HCT116 (cell line): ENCODE data around the gene EYA4. TPM values are rescaled to one million over a fixed set of nuclear protein-coding genes. Genes with fewer than 3 reads are reported as not detected.

Experiments
- ATAC-seq: fragments of 200-7000 bp; cut with Tn5 transposase; 2 replicates; pipeline ENCODE4 v1.9.1; 2020; ENCODE audit warnings: mild to moderate bottlenecking, moderate library complexity
- BruUV-seq: library from RNA; stranded (reverse); fragments of 400-500 nt; replicated peaks from 2 replicates; lab custom pipeline; 2021; lab: Mats Ljungman, UMichigan
- CTCF ChIA-PET: fragments of 300-600 bp; sonication (Branson Sonifier 250); formaldehyde crosslinking; loops from one replicate; lab custom pipeline; 2021; ENCODE audit warnings: antibody characterized with exemption; lab: Charles Lee
- POLR2A ChIA-PET: fragments of 300-600, 350-600 bp; sonication (Branson Sonifier 250); formaldehyde crosslinking; loops from one replicate; lab custom pipeline; 2021; ENCODE audit warnings: antibody characterized with exemption; lab: Charles Lee
- RAD21 ChIA-PET, 2 experiments: fragments of 300-600 bp; sonication (Branson Sonifier 250); formaldehyde crosslinking; loops; one replicate each; lab custom pipeline; 2023; ENCODE audit warnings: low total read pairs in 2 of 2; ENCODE audit not compliant: uncharacterized antibody in 2 of 2, unreplicated experiment in 2 of 2, low non-redundant PET in 1 of 2; lab: Charles Lee
- DNase-seq: peaks from one replicate; pipeline ENCODE4 v3.0.0-alpha.2; 2010; ENCODE audit warnings: low read depth, low spot score
- H2AFZ ChIP-seq: fragments of 200-600 bp; shearing (Covaris generic), sonication (generic); 2 replicates; pipeline ENCODE4 v1.6.1; 2017; ENCODE audit warnings: low read depth, mixed run types, mixed read lengths, antibody characterized with exemption, low read length; ENCODE audit not compliant: poor library complexity, severe bottlenecking
- H3K27ac ChIP-seq: 2 replicates; pipeline ENCODE4 v1.5.1; 2012; ENCODE audit warnings: low read depth, low read length
- H3K27me3 ChIP-seq: fragments of 200-600 bp; sonication (generic); 2 replicates; pipeline ENCODE4 v1.6.1; 2016; ENCODE audit warnings: mixed run types, low read length, mixed read lengths; ENCODE audit not compliant: insufficient read depth
- H3K36me3 ChIP-seq, 2 experiments: fragments of 200-500 bp in 1 of 2; fragments of 200-600 bp in 1 of 2; sonication (Bioruptor generic) in 1 of 2; sonication (generic) in 1 of 2; 2 replicates each; pipeline versions ENCODE4 v1.5.1 to v1.6.1; 2014 to 2016; ENCODE audit warnings: low read length in 2 of 2, inconsistent platforms in 1 of 2, mixed read lengths in 1 of 2, mixed run types in 1 of 2; ENCODE audit not compliant: insufficient read depth in 2 of 2, control insufficient read depth in 1 of 2
- H3K4me1 ChIP-seq, 2 experiments: fragments of 200-600 bp in 1 of 2; sonication (generic) in 1 of 2; 2 replicates each; pipeline versions ENCODE4 v1.5.1 to v1.6.1; 2012 to 2017; ENCODE audit warnings: low read length in 2 of 2, inconsistent platforms in 1 of 2, mild to moderate bottlenecking in 1 of 2, mixed read lengths in 1 of 2, mixed run types in 1 of 2, moderate library complexity in 1 of 2; ENCODE audit not compliant: insufficient read depth in 2 of 2, control insufficient read depth in 1 of 2
- H3K4me2 ChIP-seq: fragments of 200-600 bp; sonication (generic); 2 replicates; pipeline ENCODE4 v1.6.1; 2017; ENCODE audit warnings: mixed run types, low read length, mixed read lengths
- H3K4me3 ChIP-seq, 2 experiments: fragments of 200-600 bp in 1 of 2; sonication (generic) in 1 of 2; replicated peaks in 1 of 2; 2 replicates each; pipeline ENCODE4 v1.5.1; 2011 to 2016; ENCODE audit warnings: low read length in 2 of 2, control low read depth in 1 of 2, low read depth in 1 of 2, mild to moderate bottlenecking in 1 of 2, mixed read lengths in 1 of 2, mixed run types in 1 of 2
- H3K79me2 ChIP-seq: fragments of 200-600 bp; sonication (generic); 2 replicates; pipeline ENCODE4 v1.6.1; 2017; ENCODE audit warnings: mild to moderate bottlenecking, mixed run types, low read length, moderate library complexity, mixed read lengths; ENCODE audit not compliant: insufficient read depth
- H3K9ac ChIP-seq: fragments of 200-600 bp; sonication (generic); 2 replicates; pipeline ENCODE4 v1.6.1; 2016; ENCODE audit warnings: low read length, mixed read lengths
- H3K9me2 ChIP-seq: fragments of 200-600 bp; sonication (generic), shearing (Covaris generic); 2 replicates; pipeline ENCODE4 v1.6.1; 2017; ENCODE audit warnings: mixed run types, mild to moderate bottlenecking, moderate library complexity; ENCODE audit not compliant: insufficient read depth
- H3K9me3 ChIP-seq, 2 experiments: fragments of 200-500 bp in 1 of 2; fragments of 200-600 bp in 1 of 2; sonication (Bioruptor generic) in 1 of 2; sonication (generic) in 1 of 2; 2 replicates each; pipeline ENCODE4 v1.6.1; 2014 to 2017; ENCODE audit warnings: low read length in 2 of 2, mixed read lengths in 2 of 2, inconsistent platforms in 1 of 2, low read depth in 1 of 2, mild to moderate bottlenecking in 1 of 2, mixed run types in 1 of 2, moderate library complexity in 1 of 2; ENCODE audit not compliant: control insufficient read depth in 1 of 2, insufficient read depth in 1 of 2
- H4K20me1 ChIP-seq: fragments of 200-600 bp; sonication (generic), shearing (Covaris generic); 2 replicates; pipeline ENCODE4 v1.6.1; 2017; ENCODE audit warnings: mixed run types, mild to moderate bottlenecking, moderate library complexity; ENCODE audit not compliant: insufficient read depth
- CEBPB ChIP-seq: IDR thresholded peaks from 2 replicates; pipeline ENCODE4 v1.6.1; 2012; ENCODE audit warnings: low read depth
- EZH2 ChIP-seq: fragments of 200-600 bp; sonication (generic); IDR thresholded peaks from 2 replicates; pipeline ENCODE4 v1.6.1; 2017; ENCODE audit warnings: antibody characterized with exemption, mixed run types
- EZH2phosphoT487 ChIP-seq: fragments of 200-600 bp; IDR thresholded peaks from 2 replicates; pipeline ENCODE4 v1.6.1; 2018; ENCODE audit warnings: antibody characterized with exemption, borderline replicate concordance
- FOSL1 ChIP-seq: IDR thresholded peaks from 2 replicates; pipeline ENCODE4 v1.6.1; 2012; ENCODE audit warnings: low read depth
- JUND ChIP-seq: IDR thresholded peaks from 2 replicates; pipeline ENCODE4 v1.6.1; 2012
- POLR2A ChIP-seq: IDR thresholded peaks from 2 replicates; pipeline ENCODE4 v1.7.0; 2011; ENCODE audit warnings: borderline replicate concordance; ENCODE audit not compliant: insufficient read depth, insufficient read length; ENCODE audit errors: extremely low read depth
- POLR2AphosphoS5 ChIP-seq: IDR thresholded peaks from 2 replicates; pipeline ENCODE4 v1.6.1; 2011; ENCODE audit warnings: mild to moderate bottlenecking, low read depth, low read length, moderate library complexity
- SP1 ChIP-seq: IDR thresholded peaks from 2 replicates; pipeline ENCODE4 v1.6.1; 2012; ENCODE audit warnings: low read depth
- SRF ChIP-seq: IDR thresholded peaks from 2 replicates; pipeline ENCODE4 v1.6.1; 2012; ENCODE audit warnings: low read depth
- TCF7L2 ChIP-seq: IDR thresholded peaks from 2 replicates; pipeline ENCODE4 v1.7.0; 2011; ENCODE audit warnings: borderline replicate concordance, inconsistent platforms; ENCODE audit not compliant: insufficient read depth, insufficient read length; ENCODE audit errors: extremely low read depth
- ZNF274 ChIP-seq: fragments of 200-500 bp; sonication (Bioruptor generic); IDR thresholded peaks from 2 replicates; pipeline ENCODE4 v1.6.1; 2014; ENCODE audit warnings: mild to moderate bottlenecking, low read depth, low read length, inconsistent platforms
- intact Hi-C: fragments of 100-400 bp; cut with micrococcal nuclease; formaldehyde crosslinking; loops from 2 replicates; pipeline ENCODE4 v1.10.0; 2022
- total RNA-seq: library from RNA; stranded (reverse); gene quantifications from one replicate; pipeline ENCODE4 v1.2.1, GENCODE V29; 2021; ENCODE audit not compliant: unreplicated experiment
- TF ChIP-seq, protein P1 (sequence below): IDR thresholded peaks from 2 replicates; pipeline ENCODE4 v1.6.1; 2012
- TF ChIP-seq, protein P2 (sequence below): IDR thresholded peaks from 2 replicates; pipeline ENCODE4 v1.6.1; 2012; ENCODE audit warnings: low read depth
- TF ChIP-seq, protein P3 (sequence below), 3 experiments: fragments of 200-600 bp in 1 of 3; sonication (generic) in 1 of 3; IDR thresholded peaks in 2 of 3; conservative IDR thresholded peaks in 1 of 3; 2 replicates each; pipeline ENCODE4 v1.5.1; 2012 to 2017; ENCODE audit warnings: low read depth in 2 of 3, low read length in 2 of 3, antibody characterized with exemption in 1 of 3, borderline replicate concordance in 1 of 3, control low read depth in 1 of 3, mild to moderate bottlenecking in 1 of 3, mixed read lengths in 1 of 3, mixed run types in 1 of 3, moderate library complexity in 1 of 3; ENCODE audit not compliant: insufficient read depth in 1 of 3

The EYA4 gene
- total RNA-seq, 1 experiment from 2014 or later, result not detected

DNA sequence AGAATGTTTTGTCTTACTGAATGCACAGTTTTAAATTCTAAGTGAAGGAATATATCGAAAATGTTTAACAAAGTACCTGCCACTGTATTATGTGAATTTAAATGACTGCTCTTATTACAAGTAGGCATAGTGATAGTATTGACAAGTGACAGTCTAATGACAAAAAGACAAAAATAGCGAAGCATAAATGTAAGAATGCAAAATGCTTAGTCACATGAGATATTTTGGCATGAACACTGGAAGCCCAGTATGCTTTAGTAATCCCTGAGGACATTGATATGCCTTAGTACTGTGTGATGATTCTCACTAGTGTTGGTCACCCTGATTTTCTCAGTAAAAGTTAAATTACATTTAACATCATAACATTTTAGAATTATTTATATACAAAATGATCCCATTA is 153.5 kb downstream of the EYA4 start:
- Histone ChIP-seq H3K4me1 (no peaks in the 10 kb centered on the region), H3K27me3 (peaks cover 15% of the 10 kb centered on the region; the same call in 1 of the 2 replicates), H2AFZ (no peak overlapping the region), H3K4me3 (no peak overlapping the region), H3K9me3 (no peaks in the 10 kb centered on the region), H3K36me3 (no peaks in the 10 kb centered on the region), H3K27ac (no peak overlapping the region), H4K20me1 (no peaks in the 10 kb centered on the region), H3K9ac (no peak overlapping the region), H3K79me2 (no peaks in the 10 kb centered on the region), H3K9me2 (no peaks in the 10 kb centered on the region), H3K4me2 (no peak overlapping the region)
- ChIA-PET RAD21 (no interaction called here), CTCF (no interaction called here), POLR2A (no interaction called here)
- DNase-seq (no peak), ATAC-seq (no peak)
- TF ChIP-seq POLR2A, result no peak
- intact Hi-C loops, result no loop called here
- BruUV-seq, result no TSS peak

DNA sequence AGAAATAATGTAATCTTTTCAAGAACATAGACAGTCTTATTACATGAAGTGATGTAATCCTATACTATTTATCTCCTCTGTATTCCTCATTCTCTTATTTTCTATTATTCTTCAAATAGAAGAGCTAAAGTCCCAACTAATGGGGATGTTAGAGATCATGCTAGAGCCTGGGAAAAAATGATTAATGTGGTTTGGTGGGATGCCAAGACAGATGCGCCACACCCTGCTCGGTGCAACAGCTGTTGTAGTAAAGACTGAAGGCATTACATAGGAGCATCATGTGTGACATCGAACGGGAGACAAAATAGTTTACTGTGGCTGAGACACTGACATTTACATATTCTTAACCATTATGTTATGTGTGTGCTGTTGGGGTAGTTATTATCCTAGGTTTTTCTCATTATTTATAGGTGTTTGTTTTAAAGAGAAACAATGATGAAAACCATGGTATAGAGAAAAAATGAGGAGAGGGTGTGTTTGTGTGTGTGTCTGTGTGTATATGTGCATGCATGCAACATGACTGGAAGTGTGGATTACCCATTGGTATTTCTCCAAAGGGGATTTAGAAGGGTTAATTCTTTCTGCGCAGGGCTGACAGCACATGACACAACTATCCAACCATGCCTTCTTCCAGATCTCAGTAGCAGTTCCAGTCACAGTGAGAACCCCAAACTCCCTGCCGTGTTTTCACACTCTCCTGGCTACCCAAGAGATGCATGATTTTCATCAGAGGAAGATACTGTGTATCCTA is 155.3 kb downstream of the EYA4 start:
- TF ChIP-seq CEBPB (no peak), TCF7L2 (no peak), POLR2AphosphoS5 (no peak), SRF (no peak), EZH2phosphoT487 (no peak), SP1 (no peak), POLR2A (no peak), JUND (no peak), ZNF274 (no peak), EZH2 (no peak), FOSL1 (no peak)
- TF ChIP-seq, protein P1, sequence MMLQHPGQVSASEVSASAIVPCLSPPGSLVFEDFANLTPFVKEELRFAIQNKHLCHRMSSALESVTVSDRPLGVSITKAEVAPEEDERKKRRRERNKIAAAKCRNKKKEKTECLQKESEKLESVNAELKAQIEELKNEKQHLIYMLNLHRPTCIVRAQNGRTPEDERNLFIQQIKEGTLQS, result no peak
- TF ChIP-seq, protein P2, sequence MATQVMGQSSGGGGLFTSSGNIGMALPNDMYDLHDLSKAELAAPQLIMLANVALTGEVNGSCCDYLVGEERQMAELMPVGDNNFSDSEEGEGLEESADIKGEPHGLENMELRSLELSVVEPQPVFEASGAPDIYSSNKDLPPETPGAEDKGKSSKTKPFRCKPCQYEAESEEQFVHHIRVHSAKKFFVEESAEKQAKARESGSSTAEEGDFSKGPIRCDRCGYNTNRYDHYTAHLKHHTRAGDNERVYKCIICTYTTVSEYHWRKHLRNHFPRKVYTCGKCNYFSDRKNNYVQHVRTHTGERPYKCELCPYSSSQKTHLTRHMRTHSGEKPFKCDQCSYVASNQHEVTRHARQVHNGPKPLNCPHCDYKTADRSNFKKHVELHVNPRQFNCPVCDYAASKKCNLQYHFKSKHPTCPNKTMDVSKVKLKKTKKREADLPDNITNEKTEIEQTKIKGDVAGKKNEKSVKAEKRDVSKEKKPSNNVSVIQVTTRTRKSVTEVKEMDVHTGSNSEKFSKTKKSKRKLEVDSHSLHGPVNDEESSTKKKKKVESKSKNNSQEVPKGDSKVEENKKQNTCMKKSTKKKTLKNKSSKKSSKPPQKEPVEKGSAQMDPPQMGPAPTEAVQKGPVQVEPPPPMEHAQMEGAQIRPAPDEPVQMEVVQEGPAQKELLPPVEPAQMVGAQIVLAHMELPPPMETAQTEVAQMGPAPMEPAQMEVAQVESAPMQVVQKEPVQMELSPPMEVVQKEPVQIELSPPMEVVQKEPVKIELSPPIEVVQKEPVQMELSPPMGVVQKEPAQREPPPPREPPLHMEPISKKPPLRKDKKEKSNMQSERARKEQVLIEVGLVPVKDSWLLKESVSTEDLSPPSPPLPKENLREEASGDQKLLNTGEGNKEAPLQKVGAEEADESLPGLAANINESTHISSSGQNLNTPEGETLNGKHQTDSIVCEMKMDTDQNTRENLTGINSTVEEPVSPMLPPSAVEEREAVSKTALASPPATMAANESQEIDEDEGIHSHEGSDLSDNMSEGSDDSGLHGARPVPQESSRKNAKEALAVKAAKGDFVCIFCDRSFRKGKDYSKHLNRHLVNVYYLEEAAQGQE, result no peak
- TF ChIP-seq, protein P3, sequence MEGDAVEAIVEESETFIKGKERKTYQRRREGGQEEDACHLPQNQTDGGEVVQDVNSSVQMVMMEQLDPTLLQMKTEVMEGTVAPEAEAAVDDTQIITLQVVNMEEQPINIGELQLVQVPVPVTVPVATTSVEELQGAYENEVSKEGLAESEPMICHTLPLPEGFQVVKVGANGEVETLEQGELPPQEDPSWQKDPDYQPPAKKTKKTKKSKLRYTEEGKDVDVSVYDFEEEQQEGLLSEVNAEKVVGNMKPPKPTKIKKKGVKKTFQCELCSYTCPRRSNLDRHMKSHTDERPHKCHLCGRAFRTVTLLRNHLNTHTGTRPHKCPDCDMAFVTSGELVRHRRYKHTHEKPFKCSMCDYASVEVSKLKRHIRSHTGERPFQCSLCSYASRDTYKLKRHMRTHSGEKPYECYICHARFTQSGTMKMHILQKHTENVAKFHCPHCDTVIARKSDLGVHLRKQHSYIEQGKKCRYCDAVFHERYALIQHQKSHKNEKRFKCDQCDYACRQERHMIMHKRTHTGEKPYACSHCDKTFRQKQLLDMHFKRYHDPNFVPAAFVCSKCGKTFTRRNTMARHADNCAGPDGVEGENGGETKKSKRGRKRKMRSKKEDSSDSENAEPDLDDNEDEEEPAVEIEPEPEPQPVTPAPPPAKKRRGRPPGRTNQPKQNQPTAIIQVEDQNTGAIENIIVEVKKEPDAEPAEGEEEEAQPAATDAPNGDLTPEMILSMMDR (IDR thresholded peaks at IDR 0.05 in 2 of 3, conservative IDR thresholded peaks at IDR 0.05 in 1 of 3; ENCODE audit: borderline replicate concordance in 1 of 3, insufficient read depth in 1 of 3, low read depth in 2 of 3, low read length in 2 of 3), result no peak
- Histone ChIP-seq H3K4me2 (no peak overlapping the region), H3K9me3 (no peaks in the 10 kb centered on the region), H3K9ac (no peak overlapping the region), H4K20me1 (no peaks in the 10 kb centered on the region), H3K79me2 (no peaks in the 10 kb centered on the region), H3K4me3 (no peak overlapping the region), H3K27me3 (peaks cover 11% of the 10 kb centered on the region; the same call in 1 of the 2 replicates), H2AFZ (no peak overlapping the region), H3K4me1 (no peaks in the 10 kb centered on the region), H3K9me2 (no peaks in the 10 kb centered on the region), H3K27ac (no peak overlapping the region), H3K36me3 (no peaks in the 10 kb centered on the region)
- ATAC-seq (no peak), DNase-seq (no peak)
- ChIA-PET RAD21 (no interaction called here), CTCF (no interaction called here), POLR2A (no interaction called here)
- intact Hi-C loops, result no loop called here
- BruUV-seq, result no TSS peak
